Liver (tissue), 9 donors: ENCODE data around the gene LCP2. TPM values are rescaled to one million over a fixed set of nuclear protein-coding genes. Genes with fewer than 3 reads are reported as not detected.
A peak's percentile ranks its signal among the peaks of the same experiment; 100 is the strongest.

Experiments used
- DNase-seq: peaks from one replicate; pipeline ENCODE4 v3.0.0-alpha.2; 2017; ENCODE audit warnings: low spot score
- H3K27ac ChIP-seq, 2 donors: one replicate each; pipeline ENCODE4 v1.7.0; 2013; ENCODE audit warnings: inconsistent platforms in 2 of 2, low read length in 2 of 2, control low read depth in 1 of 2, low read depth in 1 of 2, mild to moderate bottlenecking in 1 of 2
- H3K27me3 ChIP-seq, 4 donors: one replicate each; pipeline versions ENCODE4 v1.6.1 to v1.7.0; 2013; ENCODE audit warnings: low read length in 3 of 4, inconsistent platforms in 1 of 4, mild to moderate bottlenecking in 1 of 4, moderate library complexity in 1 of 4; ENCODE audit not compliant: control insufficient read depth in 4 of 4, insufficient read depth in 4 of 4
- H3K36me3 ChIP-seq, 4 donors: one replicate each; pipeline versions ENCODE4 v1.6.1 to v1.7.0; 2013; ENCODE audit warnings: low read length in 3 of 4, mild to moderate bottlenecking in 3 of 4, low read depth in 1 of 4, moderate library complexity in 1 of 4; ENCODE audit not compliant: control insufficient read depth in 4 of 4, insufficient read depth in 3 of 4
- H3K4me1 ChIP-seq, 4 donors: one replicate each; pipeline versions ENCODE4 v1.6.1 to v1.7.0; 2013; ENCODE audit warnings: low read length in 3 of 4, mild to moderate bottlenecking in 3 of 4, moderate library complexity in 1 of 4; ENCODE audit not compliant: control insufficient read depth in 4 of 4, insufficient read depth in 4 of 4
- H3K4me3 ChIP-seq, 3 donors: one replicate each; pipeline versions ENCODE4 v1.6.1 to v1.7.0; 2013; ENCODE audit warnings: low read length in 3 of 3, control low read depth in 1 of 3, low read depth in 1 of 3, mild to moderate bottlenecking in 1 of 3
- H3K9ac ChIP-seq, 2 donors: one replicate each; pipeline ENCODE4 v1.7.0; 2013; ENCODE audit warnings: low read length in 2 of 2, mild to moderate bottlenecking in 2 of 2, moderate library complexity in 2 of 2, control low read depth in 1 of 2, low read depth in 1 of 2
- H3K9me3 ChIP-seq, 4 donors: one replicate each; pipeline versions ENCODE4 v1.6.1 to v1.7.0; 2013; ENCODE audit warnings: low read length in 3 of 4; ENCODE audit not compliant: control insufficient read depth in 4 of 4
- ATF3 ChIP-seq: IDR thresholded peaks from 2 replicates; pipeline ENCODE4 v1.6.1; 2016; ENCODE audit warnings: antibody characterized with exemption
- EGR1 ChIP-seq, 2 donors: IDR thresholded peaks; 2 replicates each; pipeline ENCODE4 v1.6.1; 2016 to 2018; ENCODE audit warnings: antibody characterized with exemption in 2 of 2, low read depth in 2 of 2
- FOXA1 ChIP-seq: IDR thresholded peaks from 2 replicates; pipeline ENCODE4 v1.6.1; 2016; ENCODE audit warnings: antibody characterized with exemption
- FOXA2 ChIP-seq: IDR thresholded peaks from 2 replicates; pipeline ENCODE4 v1.6.1; 2016; ENCODE audit warnings: antibody characterized with exemption
- GABPA ChIP-seq, 2 donors: IDR thresholded peaks in 1 of 2; conservative IDR thresholded peaks in 1 of 2; 2 replicates each; pipeline ENCODE4 v1.6.1; 2016; ENCODE audit warnings: antibody characterized with exemption in 2 of 2, mild to moderate bottlenecking in 1 of 2, moderate library complexity in 1 of 2
- HNF4A ChIP-seq, 2 donors: conservative IDR thresholded peaks; 2 replicates each; pipeline ENCODE4 v1.6.1; 2016; ENCODE audit warnings: antibody characterized with exemption in 2 of 2, mild to moderate bottlenecking in 2 of 2
- HNF4G ChIP-seq: IDR thresholded peaks from 2 replicates; pipeline ENCODE4 v1.6.1; 2016; ENCODE audit warnings: antibody characterized with exemption
- JUND ChIP-seq, 2 donors: IDR thresholded peaks; 2 replicates each; pipeline ENCODE4 v1.6.1; 2016; ENCODE audit warnings: antibody characterized with exemption in 2 of 2
- NR2F2 ChIP-seq: IDR thresholded peaks from 2 replicates; pipeline ENCODE4 v1.6.1; 2016; ENCODE audit warnings: antibody characterized with exemption
- RAD21 ChIP-seq, 2 donors: IDR thresholded peaks; 2 replicates each; pipeline ENCODE4 v1.6.1; 2016; ENCODE audit warnings: antibody characterized with exemption in 2 of 2, mild to moderate bottlenecking in 2 of 2
- REST ChIP-seq: IDR thresholded peaks from 2 replicates; pipeline ENCODE4 v1.6.1; 2016; ENCODE audit warnings: antibody characterized with exemption, mild to moderate bottlenecking
- RXRA ChIP-seq, 2 donors: IDR thresholded peaks; 2 replicates each; pipeline ENCODE4 v1.6.1; 2017 to 2018; ENCODE audit warnings: antibody characterized with exemption in 2 of 2, mild to moderate bottlenecking in 1 of 2
- SP1 ChIP-seq: IDR thresholded peaks from 2 replicates; pipeline ENCODE4 v1.6.1; 2018; ENCODE audit warnings: antibody characterized with exemption, mild to moderate bottlenecking
- TAF1 ChIP-seq: conservative IDR thresholded peaks from 2 replicates; pipeline ENCODE4 v1.6.1; 2016; ENCODE audit warnings: antibody characterized with exemption, mild to moderate bottlenecking
- YY1 ChIP-seq: IDR thresholded peaks from 2 replicates; pipeline ENCODE4 v1.6.1; 2016; ENCODE audit warnings: antibody characterized with exemption, mild to moderate bottlenecking
- WGBS: extraction: QIAGEN DNeasy Blood & Tissue Kit; methylation state at CpG from one replicate; pipeline ENCODE4 v1.1.7; 2013; 5-methylcytosine and 5-hydroxymethylcytosine counted together
- polyA plus RNA-seq, 2 donors: library from polyadenylated mRNA; stranded (reverse) in 1 of 2; unstranded in 1 of 2; fragments of 200-250 nt in 1 of 2; fragments of >200 nt in 1 of 2; fragmentation: Nextera tagmentation in 1 of 2; extraction: Ambion mirVana in 1 of 2; gene quantifications; one replicate each; pipeline versions ENCODE4 v1.2.1 to v1.2.3, GENCODE V29; 2013 to 2015
- total RNA-seq, 2 donors: library from RNA; depleted of rRNA; stranded (reverse); fragments of >200 nt; gene quantifications; one replicate each; pipeline ENCODE4 v1.2.3, GENCODE V29; 2014
- TF ChIP-seq, protein P1 (sequence below): IDR thresholded peaks from 2 replicates; pipeline ENCODE4 v1.6.1; 2016; ENCODE audit warnings: antibody characterized with exemption
- TF ChIP-seq, protein P2 (sequence below): IDR thresholded peaks from 2 replicates; pipeline ENCODE4 v1.6.1; 2016; ENCODE audit warnings: antibody characterized with exemption
- donor health status: healthy.
- donor health status: healthy.
- donor health status: healthy.
- donor health status: healthy.
- donor health status: healthy.

LCP2 gene
- total and polyA plus RNA-seq, 4 donors: 3.6 to 16.3 (median 6.7) TPM

DNA sequence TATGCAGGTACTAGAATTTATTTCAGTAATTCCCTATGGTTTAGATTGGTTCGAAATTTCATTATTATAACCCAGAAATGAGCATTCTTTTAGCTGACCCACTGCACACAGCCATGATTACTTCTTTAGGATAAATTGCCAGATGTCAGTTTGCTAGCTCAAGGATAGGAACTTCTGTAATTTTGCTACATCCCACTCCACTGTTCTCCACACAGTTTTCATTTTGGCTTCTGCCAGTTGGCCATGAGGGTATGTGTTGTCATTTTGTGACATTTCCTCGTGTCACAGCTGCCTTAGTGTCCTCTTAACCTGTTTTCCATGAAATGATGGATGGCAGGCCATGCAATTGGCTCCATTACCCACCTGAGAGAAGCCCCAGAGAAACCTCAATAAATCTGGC is 16.2 kb upstream of the LCP2 start:
- Histone ChIP-seq H3K4me1 (peaks cover 0 to 7% (median 0%) of the 10 kb centered on the region in 4 donors), H3K36me3 (no peaks in the 10 kb centered on the region), H3K27ac (no peak overlapping the region), H3K9me3 (no peaks in the 10 kb centered on the region), H3K27me3 (peaks cover 0 to 3% (median 0%) of the 10 kb centered on the region in 4 donors), H3K4me3 (no peak overlapping the region), H3K9ac (no peak overlapping the region)
- DNase-seq: no peak
- TF ChIP-seq JUND (IDR thresholded peaks at IDR 0.05): no peak
- no peak for TF ChIP-seq ATF3
- no peak for TF ChIP-seq TAF1
- no peak for TF ChIP-seq NR2F2
- no peak for TF ChIP-seq RAD21 (IDR thresholded peaks at IDR 0.05)
- TF ChIP-seq SP1: no peak
- no peak for TF ChIP-seq HNF4G
- no peak for TF ChIP-seq YY1
- no peak for TF ChIP-seq RXRA (IDR thresholded peaks at IDR 0.05)
- TF ChIP-seq EGR1 (IDR thresholded peaks at IDR 0.05; ENCODE audit: low read depth in 2 of 2): no peak
- TF ChIP-seq HNF4A (conservative IDR thresholded peaks at IDR 0.05): no peak
- TF ChIP-seq GABPA (IDR thresholded peaks at IDR 0.05 in 1 of 2, conservative IDR thresholded peaks at IDR 0.05 in 1 of 2): no peak
- TF ChIP-seq FOXA2: no peak
- TF ChIP-seq, protein P1, sequence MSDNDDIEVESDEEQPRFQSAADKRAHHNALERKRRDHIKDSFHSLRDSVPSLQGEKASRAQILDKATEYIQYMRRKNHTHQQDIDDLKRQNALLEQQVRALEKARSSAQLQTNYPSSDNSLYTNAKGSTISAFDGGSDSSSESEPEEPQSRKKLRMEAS: no peak
- TF ChIP-seq, protein P2, sequence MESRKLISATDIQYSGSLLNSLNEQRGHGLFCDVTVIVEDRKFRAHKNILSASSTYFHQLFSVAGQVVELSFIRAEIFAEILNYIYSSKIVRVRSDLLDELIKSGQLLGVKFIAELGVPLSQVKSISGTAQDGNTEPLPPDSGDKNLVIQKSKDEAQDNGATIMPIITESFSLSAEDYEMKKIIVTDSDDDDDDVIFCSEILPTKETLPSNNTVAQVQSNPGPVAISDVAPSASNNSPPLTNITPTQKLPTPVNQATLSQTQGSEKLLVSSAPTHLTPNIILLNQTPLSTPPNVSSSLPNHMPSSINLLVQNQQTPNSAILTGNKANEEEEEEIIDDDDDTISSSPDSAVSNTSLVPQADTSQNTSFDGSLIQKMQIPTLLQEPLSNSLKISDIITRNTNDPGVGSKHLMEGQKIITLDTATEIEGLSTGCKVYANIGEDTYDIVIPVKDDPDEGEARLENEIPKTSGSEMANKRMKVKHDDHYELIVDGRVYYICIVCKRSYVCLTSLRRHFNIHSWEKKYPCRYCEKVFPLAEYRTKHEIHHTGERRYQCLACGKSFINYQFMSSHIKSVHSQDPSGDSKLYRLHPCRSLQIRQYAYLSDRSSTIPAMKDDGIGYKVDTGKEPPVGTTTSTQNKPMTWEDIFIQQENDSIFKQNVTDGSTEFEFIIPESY: no peak
- 68% methylated on average over 2 of the region's 2 CpGs for WGBS

GRCh38 chr5:170313344-170313743 is 15.8 kb upstream of the LCP2 start:
- Histone ChIP-seq H3K9ac (no peak overlapping the region), H3K27ac (no peak overlapping the region), H3K4me1 (peaks cover 0 to 7% (median 0%) of the 10 kb centered on the region in 4 donors), H3K36me3 (no peaks in the 10 kb centered on the region), H3K9me3 (no peaks in the 10 kb centered on the region), H3K27me3 (peaks cover 0 to 3% (median 0%) of the 10 kb centered on the region in 4 donors), H3K4me3 (no peak overlapping the region)
- DNase-seq: no peak
- no peak for TF ChIP-seq YY1
- TF ChIP-seq EGR1 (IDR thresholded peaks at IDR 0.05; ENCODE audit: low read depth in 2 of 2): no peak
- TF ChIP-seq, protein P2: no peak
- 79% methylated on average over 6 of the region's 6 CpGs for WGBS

GRCh38 chr5:170312666-170313065 is 15.1 kb upstream of the LCP2 start:
- peak overlapping the region; percentile 17 to 56 for H3K27ac ChIP-seq
- no peak overlapping the region for H3K4me3 ChIP-seq
- TF ChIP-seq JUND (IDR thresholded peaks at IDR 0.05) (no peak), ATF3 (no peak), RAD21 (IDR thresholded peaks at IDR 0.05) (no peak), RXRA (IDR thresholded peaks at IDR 0.05) (no peak), FOXA1 (no peak), GABPA (IDR thresholded peaks at IDR 0.05 in 1 of 2, conservative IDR thresholded peaks at IDR 0.05 in 1 of 2) (no peak), EGR1 (IDR thresholded peaks at IDR 0.05; ENCODE audit: low read depth in 2 of 2) (no peak), REST (no peak), YY1 (no peak), FOXA2 (no peak), HNF4G (no peak)
- TF ChIP-seq, protein P2: no peak
- no peak overlapping the region for H3K9ac ChIP-seq
- H3K4me1 ChIP-seq: peaks cover 0 to 7% (median 0%) of the 10 kb centered on the region in 4 donors
- peaks cover 0 to 3% (median 0%) of the 10 kb centered on the region in 4 donors for H3K27me3 ChIP-seq
- H3K36me3 ChIP-seq: no peaks in the 10 kb centered on the region
- no peaks in the 10 kb centered on the region for H3K9me3 ChIP-seq
- WGBS: 56% methylated on average over 3 of the region's 3 CpGs
- DNase-seq: no peak
